Esophagus (tissue), 2 donors: ENCODE results near the gene SLC8A1. TPM values are rescaled to one million over a fixed set of nuclear protein-coding genes. Genes with fewer than 3 reads are reported as not detected.

ENCODE experiments used
- H3K27ac ChIP-seq, 2 donors: one replicate each; pipeline ENCODE4 v1.5.1; 2013; ENCODE audit warnings: low read depth in 2 of 2, mild to moderate bottlenecking in 2 of 2, inconsistent platforms in 1 of 2, low read length in 1 of 2, moderate library complexity in 1 of 2
- H3K27me3 ChIP-seq, 2 donors: one replicate each; pipeline ENCODE4 v1.6.1; 2013; ENCODE audit warnings: low read length in 2 of 2, control low read depth in 1 of 2, mild to moderate bottlenecking in 1 of 2; ENCODE audit not compliant: insufficient read depth in 2 of 2, control insufficient read depth in 1 of 2
- H3K36me3 ChIP-seq, 2 donors: one replicate each; pipeline ENCODE4 v1.6.1; 2013; ENCODE audit warnings: low read length in 1 of 2; ENCODE audit not compliant: control insufficient read depth in 2 of 2, insufficient read depth in 2 of 2
- H3K4me1 ChIP-seq, 2 donors: one replicate each; pipeline ENCODE4 v1.6.1; 2013; ENCODE audit warnings: low read length in 1 of 2; ENCODE audit not compliant: control insufficient read depth in 2 of 2, insufficient read depth in 2 of 2
- H3K4me3 ChIP-seq, 2 donors: one replicate each; pipeline ENCODE4 v1.5.1; 2013; ENCODE audit warnings: low read length in 2 of 2, mild to moderate bottlenecking in 2 of 2, low read depth in 1 of 2, moderate library complexity in 1 of 2
- H3K9me3 ChIP-seq, 2 donors: one replicate each; pipeline ENCODE4 v1.6.1; 2013; ENCODE audit warnings: mild to moderate bottlenecking in 2 of 2, low read depth in 1 of 2, low read length in 1 of 2, moderate library complexity in 1 of 2; ENCODE audit not compliant: control insufficient read depth in 2 of 2, insufficient read depth in 1 of 2
- WGBS, 2 donors: extraction: QIAGEN DNeasy Blood & Tissue Kit; methylation state at CpG; one replicate each; pipeline ENCODE4 v1.1.7; 2013; 5-methylcytosine and 5-hydroxymethylcytosine counted together
- polyA plus RNA-seq, 2 donors: library from polyadenylated mRNA; stranded (reverse); fragments of 200-250 nt; gene quantifications; one replicate each; pipeline ENCODE4 v1.2.3, GENCODE V29; 2013
- donor health status: healthy with polysubstance abuse.
- donor health status: Bipolar disorder and iron deficiency.

Gene SLC8A1
- polyA plus RNA-seq, 2 donors: 0.26 to 0.73 TPM

- H3K4me3 ChIP-seq: no peak overlapping the region
- H3K27me3 ChIP-seq: no peaks in the 10 kb centered on the region
- H3K4me1 ChIP-seq: no peaks in the 10 kb centered on the region
- 82 to 87% methylated on average over 2 of the region's 2 CpGs for WGBS, 2 donors
- no peaks in the 10 kb centered on the region for H3K9me3 ChIP-seq
- H3K27ac ChIP-seq: no peak overlapping the region
- no peaks in the 10 kb centered on the region for H3K36me3 ChIP-seq
These were observed 84.2 kb downstream of the SLC8A1 start for GRCh38 chr2:40367652-40368051.

- H3K36me3 ChIP-seq: no peaks in the 10 kb centered on the region
- no peaks in the 10 kb centered on the region for H3K4me1 ChIP-seq
- no peaks in the 10 kb centered on the region for H3K27me3 ChIP-seq
- H3K27ac ChIP-seq: no peak overlapping the region
- H3K9me3 ChIP-seq: no peaks in the 10 kb centered on the region
- no peak overlapping the region for H3K4me3 ChIP-seq
- 92 to 95% methylated on average over 2 of the region's 2 CpGs for WGBS, 2 donors
These were observed 84.9 kb downstream of the SLC8A1 start for GRCh38 chr2:40367032-40367431.

DNA sequence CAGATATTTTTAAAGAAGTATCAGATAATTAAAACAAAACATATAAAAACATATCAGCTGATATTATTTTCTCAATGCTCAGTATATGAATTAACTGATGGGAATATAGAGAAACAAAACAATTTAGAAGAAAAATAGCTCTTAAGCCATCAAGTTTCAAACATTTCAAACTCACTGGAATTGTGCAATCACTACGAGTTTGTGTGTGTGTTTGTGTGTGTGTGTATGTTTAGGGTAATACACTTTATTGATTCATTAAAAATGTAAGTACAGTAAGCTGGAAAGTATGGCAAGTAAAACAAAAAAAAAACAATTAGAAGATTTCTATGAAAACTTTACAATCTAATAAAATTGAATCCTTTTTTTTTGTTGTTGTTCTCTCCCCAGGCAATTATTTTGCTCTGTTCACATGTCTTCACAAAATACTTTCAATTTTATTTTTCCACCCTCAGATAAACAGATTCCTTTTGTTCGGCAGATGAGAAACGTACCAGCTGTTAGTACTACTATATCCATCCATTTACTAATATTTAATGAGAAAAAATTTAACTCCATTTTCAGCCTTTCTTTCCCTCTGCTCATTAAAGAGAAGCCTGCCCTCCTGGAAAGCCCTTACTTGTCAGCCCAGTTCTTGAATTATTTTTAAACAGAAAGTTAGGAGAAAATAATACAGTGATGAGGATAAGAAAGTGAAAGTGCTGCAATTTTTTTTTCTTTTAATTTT lies 87.6 kb downstream of the SLC8A1 start:
- Histone ChIP-seq H3K27ac (no peak overlapping the region), H3K36me3 (no peaks in the 10 kb centered on the region), H3K4me3 (peak overlapping the region in 1 of 2 donors; percentile 15), H3K4me1 (no peaks in the 10 kb centered on the region), H3K27me3 (no peaks in the 10 kb centered on the region), H3K9me3 (no peaks in the 10 kb centered on the region)
- WGBS, 2 donors: 7 to 9% methylated on average over 3 of the region's 3 CpGs

DNA sequence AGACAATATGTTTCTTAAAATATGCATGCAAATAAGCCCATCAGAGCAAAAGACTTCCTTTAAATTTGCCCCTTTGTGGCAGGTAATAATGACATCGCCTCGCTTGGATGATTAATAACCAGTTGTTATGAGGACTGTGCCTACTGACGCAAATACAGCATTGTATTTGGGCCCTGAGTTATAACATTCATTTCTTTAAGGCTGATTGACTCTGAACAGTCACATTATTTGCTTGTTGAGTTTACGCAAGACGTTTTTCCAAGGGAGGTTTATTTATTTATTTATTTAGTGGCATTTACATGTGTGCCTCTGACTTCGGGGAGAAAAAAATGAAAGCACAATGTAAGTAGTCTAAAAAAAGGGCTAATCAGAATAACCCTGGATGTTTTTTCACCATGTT lies 88.3 kb downstream of the SLC8A1 start:
- Histone ChIP-seq H3K4me3 (no peak overlapping the region), H3K36me3 (no peaks in the 10 kb centered on the region), H3K9me3 (no peaks in the 10 kb centered on the region), H3K4me1 (no peaks in the 10 kb centered on the region), H3K27ac (no peak overlapping the region), H3K27me3 (no peaks in the 10 kb centered on the region)
- WGBS, 2 donors: 41 to 43% methylated on average over 6 of the region's 6 CpGs

- Histone ChIP-seq H3K27me3 (no peaks in the 10 kb centered on the region), H3K4me1 (no peaks in the 10 kb centered on the region), H3K36me3 (no peaks in the 10 kb centered on the region), H3K9me3 (no peaks in the 10 kb centered on the region), H3K4me3 (no peak overlapping the region), H3K27ac (no peak overlapping the region)
- WGBS, 2 donors: 31 to 45% methylated on average over 1 of the region's 1 CpG
These were observed 88.7 kb downstream of the SLC8A1 start for GRCh38 chr2:40363231-40363630.

DNA sequence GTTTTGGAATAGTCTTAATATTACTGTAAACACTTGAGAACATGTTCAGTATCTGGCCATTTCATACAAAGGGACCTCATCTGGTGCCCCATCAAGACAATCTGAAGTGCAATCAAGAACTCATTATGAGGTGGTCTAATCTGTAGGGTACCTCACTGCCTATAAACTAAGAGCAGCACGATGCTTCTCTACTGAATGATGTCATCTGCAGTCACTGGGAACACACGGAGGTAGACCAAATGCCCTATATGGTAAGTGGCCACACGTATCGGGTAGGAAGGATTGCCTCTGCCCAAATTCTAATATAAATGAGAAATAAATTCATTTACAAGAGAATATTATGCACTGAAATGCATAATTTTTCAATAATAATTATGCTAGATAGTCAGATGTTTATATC lies 90.4 kb downstream of the SLC8A1 start:
- no peak overlapping the region for H3K4me3 ChIP-seq
- 87 to 92% methylated on average over 4 of the region's 4 CpGs for WGBS, 2 donors
- no peaks in the 10 kb centered on the region for H3K27me3 ChIP-seq
- H3K36me3 ChIP-seq: no peaks in the 10 kb centered on the region
- no peak overlapping the region for H3K27ac ChIP-seq
- no peaks in the 10 kb centered on the region for H3K9me3 ChIP-seq
- no peaks in the 10 kb centered on the region for H3K4me1 ChIP-seq

- WGBS, 2 donors: 54 to 55% methylated on average over 1 of the region's 1 CpG
- H3K4me1 ChIP-seq: no peaks in the 10 kb centered on the region
- H3K27ac ChIP-seq: no peak overlapping the region
- H3K4me3 ChIP-seq: no peak overlapping the region
- no peaks in the 10 kb centered on the region for H3K36me3 ChIP-seq
- no peaks in the 10 kb centered on the region for H3K27me3 ChIP-seq
- H3K9me3 ChIP-seq: no peaks in the 10 kb centered on the region
These were observed 91.2 kb downstream of the SLC8A1 start for GRCh38 chr2:40360652-40361051.

DNA sequence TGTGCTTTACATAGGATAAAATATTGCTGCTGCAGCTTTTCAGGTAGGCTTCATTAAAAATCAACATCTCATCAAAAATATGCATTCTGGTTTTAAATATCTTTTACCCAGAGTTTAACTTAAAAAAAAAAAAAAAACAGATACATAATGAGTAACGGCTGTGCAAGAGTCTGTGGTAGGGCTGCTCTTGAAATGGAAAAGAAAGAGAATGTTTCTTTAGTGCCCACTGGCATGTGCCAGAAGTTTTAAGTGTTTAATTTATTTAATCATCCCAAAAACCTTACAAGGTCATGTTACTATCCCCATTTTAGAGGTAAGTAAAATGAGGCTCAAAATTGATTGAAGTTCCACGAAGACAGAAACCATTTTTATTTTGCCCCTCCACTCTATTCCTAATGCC lies 92.1 kb downstream of the SLC8A1 start:
- no peaks in the 10 kb centered on the region for H3K27me3 ChIP-seq
- no peaks in the 10 kb centered on the region for H3K9me3 ChIP-seq
- WGBS, 2 donors: 90 to 91% methylated on average over 2 of the region's 2 CpGs
- no peak overlapping the region for H3K4me3 ChIP-seq
- no peak overlapping the region for H3K27ac ChIP-seq
- no peaks in the 10 kb centered on the region for H3K36me3 ChIP-seq
- H3K4me1 ChIP-seq: no peaks in the 10 kb centered on the region

- Histone ChIP-seq H3K27ac (no peak overlapping the region), H3K27me3 (no peaks in the 10 kb centered on the region), H3K36me3 (no peaks in the 10 kb centered on the region), H3K4me3 (no peak overlapping the region), H3K4me1 (no peaks in the 10 kb centered on the region), H3K9me3 (no peaks in the 10 kb centered on the region)
- WGBS, 2 donors: 70 to 79% methylated on average over 8 of the region's 8 CpGs
These were observed 93.1 kb downstream of the SLC8A1 start for GRCh38 chr2:40358783-40359182.

DNA sequence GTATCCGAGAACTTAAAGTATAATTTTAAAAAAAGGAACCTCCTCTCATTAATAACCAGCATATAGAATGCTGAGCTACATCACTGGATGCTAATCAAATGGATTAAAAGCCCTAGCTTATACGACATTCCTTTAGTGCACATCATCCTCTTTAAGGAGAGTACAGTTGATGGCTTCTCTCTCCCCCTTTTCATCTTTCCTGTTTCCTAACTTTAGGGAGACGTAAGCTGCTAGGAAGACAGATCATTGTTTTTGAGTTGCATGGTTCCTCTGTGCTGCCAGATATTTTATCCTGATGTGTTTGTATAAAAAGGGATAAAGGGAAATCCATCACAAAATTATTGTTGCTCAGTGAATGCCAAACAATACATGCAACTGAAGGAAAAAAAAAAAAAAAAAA lies 94.2 kb downstream of the SLC8A1 start:
- WGBS, 2 donors: 76% methylated on average over 3 of the region's 3 CpGs
- no peaks in the 10 kb centered on the region for H3K4me1 ChIP-seq
- no peaks in the 10 kb centered on the region for H3K36me3 ChIP-seq
- no peaks in the 10 kb centered on the region for H3K9me3 ChIP-seq
- no peaks in the 10 kb centered on the region for H3K27me3 ChIP-seq
- no peak overlapping the region for H3K27ac ChIP-seq
- H3K4me3 ChIP-seq: no peak overlapping the region
